ENCODE measurements around the gene GALNT2.

Gene GALNT2

DNA sequence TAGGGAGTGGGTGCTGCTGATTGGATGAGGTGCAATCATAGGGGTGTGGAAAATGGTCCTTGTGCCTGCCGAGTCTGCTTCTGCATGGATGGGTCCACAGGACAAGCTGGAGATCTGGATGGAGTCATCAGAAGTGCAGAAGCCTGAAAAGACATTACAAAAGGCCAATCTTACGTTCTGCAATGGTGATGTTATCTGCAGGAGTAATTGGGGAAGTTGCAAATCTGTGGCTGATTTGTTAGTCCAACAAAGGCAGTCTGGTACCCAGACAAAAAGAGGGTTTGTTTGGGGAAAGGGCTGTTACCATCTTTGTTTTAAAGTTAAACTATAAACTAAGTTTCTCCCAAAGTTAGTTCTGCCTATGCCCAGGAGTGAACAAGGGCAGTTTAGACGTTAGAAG is 192.6 kb downstream of the GALNT2 start:
- H3K9me3 ChIP-seq (ENCODE audit: insufficient read depth, low read depth, low read length) = no peaks in the 10 kb centered on the region
- no peak overlapping the region for H3K9ac ChIP-seq (ENCODE audit: low read depth, low read length, poor library complexity, severe bottlenecking)
- no peak overlapping the region for H3K4me3 ChIP-seq (ENCODE audit: low read length, poor library complexity, severe bottlenecking)
- H3K36me3 ChIP-seq (ENCODE audit: insufficient read depth, low read length) = peaks cover 81% of the 10 kb centered on the region
- no peak for TF ChIP-seq EZH2phosphoT487 (IDR thresholded peaks at IDR 0.05; ENCODE audit: borderline replicate concordance)
- H3K27me3 ChIP-seq (ENCODE audit: insufficient read depth, low read length, poor library complexity, severe bottlenecking) = no peaks in the 10 kb centered on the region
- H3K9me2 ChIP-seq (replicated peaks; ENCODE audit: low read depth, low read length) = no peaks in the 10 kb centered on the region
- H3K4me2 ChIP-seq (ENCODE audit: low read depth, low read length, poor library complexity, severe bottlenecking) = no peak overlapping the region
- H3K4me1 ChIP-seq (ENCODE audit: insufficient read depth, low read length, poor library complexity, severe bottlenecking) = peaks cover 38% of the 10 kb centered on the region
- H3F3A ChIP-seq (ENCODE audit: low read depth) = no peaks in the 10 kb centered on the region
- no peaks in the 10 kb centered on the region for H4K20me1 ChIP-seq (ENCODE audit: insufficient read depth, low read length, poor library complexity, severe bottlenecking)
- no peak overlapping the region for H2AFZ ChIP-seq (ENCODE audit: low read length)
- peaks cover 36% of the 10 kb centered on the region for H3K79me2 ChIP-seq (ENCODE audit: insufficient read depth, low read length)

DNA sequence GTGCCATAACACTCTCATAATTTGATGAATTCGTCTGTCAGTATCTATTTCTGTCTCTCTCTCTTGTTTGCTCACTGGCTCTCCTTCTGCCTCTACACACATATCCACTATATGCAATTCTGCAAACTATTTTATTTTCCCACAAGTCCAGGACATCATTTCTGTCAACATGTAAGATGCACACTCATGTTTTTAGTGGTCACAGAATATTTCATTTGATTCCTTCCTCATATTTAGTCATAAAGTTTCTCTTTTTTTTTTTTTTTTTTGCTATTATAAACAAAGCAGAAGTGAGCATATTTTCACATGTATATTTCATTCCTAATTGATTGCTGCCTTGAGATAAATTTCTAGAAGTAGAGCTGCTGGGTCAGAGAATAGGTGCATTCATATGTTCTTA is 193.8 kb downstream of the GALNT2 start:
- Histone ChIP-seq H3K4me2 (ENCODE audit: low read depth, low read length, poor library complexity, severe bottlenecking) (no peak overlapping the region), H3K9ac (ENCODE audit: low read depth, low read length, poor library complexity, severe bottlenecking) (no peak overlapping the region), H3K27me3 (ENCODE audit: insufficient read depth, low read length, poor library complexity, severe bottlenecking) (no peaks in the 10 kb centered on the region), H2AFZ (ENCODE audit: low read length) (no peak overlapping the region), H3K4me3 (ENCODE audit: low read length, poor library complexity, severe bottlenecking) (no peak overlapping the region), H3K4me1 (ENCODE audit: insufficient read depth, low read length, poor library complexity, severe bottlenecking) (peaks cover 49% of the 10 kb centered on the region), H3F3A (ENCODE audit: low read depth) (no peaks in the 10 kb centered on the region), H3K79me2 (ENCODE audit: insufficient read depth, low read length) (peaks cover 48% of the 10 kb centered on the region), H3K9me2 (replicated peaks; ENCODE audit: low read depth, low read length) (no peaks in the 10 kb centered on the region), H3K36me3 (ENCODE audit: insufficient read depth, low read length) (peaks cover 81% of the 10 kb centered on the region), H3K9me3 (ENCODE audit: insufficient read depth, low read depth, low read length) (no peaks in the 10 kb centered on the region), H4K20me1 (ENCODE audit: insufficient read depth, low read length, poor library complexity, severe bottlenecking) (no peaks in the 10 kb centered on the region)
- TF ChIP-seq, protein P1, sequence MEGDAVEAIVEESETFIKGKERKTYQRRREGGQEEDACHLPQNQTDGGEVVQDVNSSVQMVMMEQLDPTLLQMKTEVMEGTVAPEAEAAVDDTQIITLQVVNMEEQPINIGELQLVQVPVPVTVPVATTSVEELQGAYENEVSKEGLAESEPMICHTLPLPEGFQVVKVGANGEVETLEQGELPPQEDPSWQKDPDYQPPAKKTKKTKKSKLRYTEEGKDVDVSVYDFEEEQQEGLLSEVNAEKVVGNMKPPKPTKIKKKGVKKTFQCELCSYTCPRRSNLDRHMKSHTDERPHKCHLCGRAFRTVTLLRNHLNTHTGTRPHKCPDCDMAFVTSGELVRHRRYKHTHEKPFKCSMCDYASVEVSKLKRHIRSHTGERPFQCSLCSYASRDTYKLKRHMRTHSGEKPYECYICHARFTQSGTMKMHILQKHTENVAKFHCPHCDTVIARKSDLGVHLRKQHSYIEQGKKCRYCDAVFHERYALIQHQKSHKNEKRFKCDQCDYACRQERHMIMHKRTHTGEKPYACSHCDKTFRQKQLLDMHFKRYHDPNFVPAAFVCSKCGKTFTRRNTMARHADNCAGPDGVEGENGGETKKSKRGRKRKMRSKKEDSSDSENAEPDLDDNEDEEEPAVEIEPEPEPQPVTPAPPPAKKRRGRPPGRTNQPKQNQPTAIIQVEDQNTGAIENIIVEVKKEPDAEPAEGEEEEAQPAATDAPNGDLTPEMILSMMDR (conservative IDR thresholded peaks at IDR 0.05; ENCODE audit: low read length) = no peak
- no peak for TF ChIP-seq EZH2phosphoT487 (IDR thresholded peaks at IDR 0.05; ENCODE audit: borderline replicate concordance)

DNA sequence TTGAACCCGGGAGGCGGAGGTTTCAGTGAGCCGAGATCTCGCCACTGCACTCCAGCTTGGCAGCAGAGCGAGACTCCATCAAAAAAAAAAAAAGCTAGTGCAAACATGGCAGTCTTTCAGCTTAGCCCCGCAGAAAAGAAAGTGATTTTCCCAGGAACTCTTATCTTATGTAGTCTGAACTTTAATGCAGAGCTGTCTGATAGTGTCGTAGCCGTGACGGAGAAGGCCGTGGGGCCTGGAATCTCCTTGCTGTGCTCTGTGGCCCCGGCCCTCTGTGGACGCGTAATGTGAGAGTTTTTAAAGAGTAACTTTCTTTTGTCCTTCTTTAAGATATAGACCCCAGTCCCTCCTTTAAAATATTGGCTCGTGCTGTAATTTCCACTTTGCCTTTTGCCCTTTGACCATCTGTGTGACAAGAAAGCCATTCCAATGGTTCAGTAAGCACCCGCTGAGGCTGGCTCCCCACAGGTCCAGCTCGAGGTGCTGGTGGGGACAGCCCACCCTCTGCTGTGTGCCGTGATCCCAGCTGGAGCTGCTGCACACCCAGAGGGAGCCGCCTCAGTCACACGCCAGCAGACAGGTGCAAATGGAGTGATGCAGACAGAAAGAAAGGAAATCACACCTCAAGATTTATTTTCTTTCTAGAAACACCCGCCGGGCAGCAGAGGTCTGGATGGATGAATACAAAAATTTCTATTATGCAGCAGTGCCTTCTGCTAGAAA is 195.1 kb downstream of the GALNT2 start:
- Histone ChIP-seq H3K27me3 (ENCODE audit: insufficient read depth, low read length, poor library complexity, severe bottlenecking) (no peaks in the 10 kb centered on the region), H3K9me2 (replicated peaks; ENCODE audit: low read depth, low read length) (no peaks in the 10 kb centered on the region), H3K4me3 (ENCODE audit: low read length, poor library complexity, severe bottlenecking) (peak overlapping the region; percentile 30), H2AFZ (ENCODE audit: low read length) (no peak overlapping the region), H3K9ac (ENCODE audit: low read depth, low read length, poor library complexity, severe bottlenecking) (peak overlapping the region; percentile 87), H3K9me3 (ENCODE audit: insufficient read depth, low read depth, low read length) (no peaks in the 10 kb centered on the region), H4K20me1 (ENCODE audit: insufficient read depth, low read length, poor library complexity, severe bottlenecking) (no peaks in the 10 kb centered on the region), H3K4me2 (ENCODE audit: low read depth, low read length, poor library complexity, severe bottlenecking) (peak overlapping the region; percentile 56), H3K4me1 (ENCODE audit: insufficient read depth, low read length, poor library complexity, severe bottlenecking) (peaks cover 60% of the 10 kb centered on the region), H3K36me3 (ENCODE audit: insufficient read depth, low read length) (peaks cover 82% of the 10 kb centered on the region), H3F3A (ENCODE audit: low read depth) (no peaks in the 10 kb centered on the region), H3K79me2 (ENCODE audit: insufficient read depth, low read length) (peaks cover 61% of the 10 kb centered on the region)
- no peak for TF ChIP-seq EZH2phosphoT487 (IDR thresholded peaks at IDR 0.05; ENCODE audit: borderline replicate concordance)
- TF ChIP-seq, protein P1 (conservative IDR thresholded peaks at IDR 0.05; ENCODE audit: low read length) = no peak
